ENCODE data around the gene LRRC2.
"Not testable (repeated sequence)": the region's sequence is repeated elsewhere in the genome, so short reads cannot be mapped to it uniquely, and the experiment has no call there.

LRRC2 gene

DNA sequence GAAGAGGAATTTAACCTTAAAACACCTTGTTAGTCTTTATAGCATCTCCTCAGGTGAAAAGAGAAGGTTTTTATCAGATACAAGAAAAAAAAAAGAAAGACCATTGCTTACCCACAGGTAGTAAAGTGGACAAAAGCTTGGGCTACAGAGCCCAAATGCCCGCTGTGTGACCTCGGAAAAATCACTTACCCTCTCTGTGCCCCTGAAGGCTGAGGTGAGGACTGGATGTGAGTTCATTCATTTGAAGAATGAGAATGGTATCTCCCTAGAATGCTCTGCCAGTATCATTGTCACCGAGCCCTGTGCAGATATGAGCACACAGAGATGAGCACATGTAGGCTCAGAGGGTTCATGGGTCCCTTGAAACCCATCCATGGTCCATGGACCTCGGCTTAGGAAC is 28.6 kb upstream of the LRRC2 start:
- in situ Hi-C loops (cut with MboI; ENCODE audit: low pct_unique_long_range_greater_than_20kb, low sequenced_read_pairs, unreplicated experiment), result no loop called here
- TF ChIP-seq, protein P1, sequence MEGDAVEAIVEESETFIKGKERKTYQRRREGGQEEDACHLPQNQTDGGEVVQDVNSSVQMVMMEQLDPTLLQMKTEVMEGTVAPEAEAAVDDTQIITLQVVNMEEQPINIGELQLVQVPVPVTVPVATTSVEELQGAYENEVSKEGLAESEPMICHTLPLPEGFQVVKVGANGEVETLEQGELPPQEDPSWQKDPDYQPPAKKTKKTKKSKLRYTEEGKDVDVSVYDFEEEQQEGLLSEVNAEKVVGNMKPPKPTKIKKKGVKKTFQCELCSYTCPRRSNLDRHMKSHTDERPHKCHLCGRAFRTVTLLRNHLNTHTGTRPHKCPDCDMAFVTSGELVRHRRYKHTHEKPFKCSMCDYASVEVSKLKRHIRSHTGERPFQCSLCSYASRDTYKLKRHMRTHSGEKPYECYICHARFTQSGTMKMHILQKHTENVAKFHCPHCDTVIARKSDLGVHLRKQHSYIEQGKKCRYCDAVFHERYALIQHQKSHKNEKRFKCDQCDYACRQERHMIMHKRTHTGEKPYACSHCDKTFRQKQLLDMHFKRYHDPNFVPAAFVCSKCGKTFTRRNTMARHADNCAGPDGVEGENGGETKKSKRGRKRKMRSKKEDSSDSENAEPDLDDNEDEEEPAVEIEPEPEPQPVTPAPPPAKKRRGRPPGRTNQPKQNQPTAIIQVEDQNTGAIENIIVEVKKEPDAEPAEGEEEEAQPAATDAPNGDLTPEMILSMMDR (IDR thresholded peaks at IDR 0.05; ENCODE audit: extremely low read depth, insufficient read depth, missing control alignments), result no peak

DNA sequence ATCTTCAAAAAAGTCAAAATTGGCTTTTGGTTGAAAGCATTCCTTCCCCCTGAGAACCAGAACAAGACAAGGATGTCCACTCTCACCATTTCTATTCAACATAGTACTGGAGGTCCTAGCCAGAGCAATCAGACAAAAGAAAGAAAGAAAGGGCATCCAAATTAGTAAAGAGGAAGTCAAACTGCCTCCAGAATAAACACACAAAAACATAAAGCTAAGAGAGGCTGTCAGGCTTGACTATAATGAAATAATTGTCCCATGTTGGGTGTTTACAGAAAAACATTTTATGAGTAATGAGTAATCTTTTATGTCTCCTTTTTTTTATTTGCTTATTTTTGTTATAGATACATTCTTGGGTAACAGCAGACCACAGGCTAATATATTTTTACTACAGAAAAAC is 27.9 kb upstream of the LRRC2 start:
- in situ Hi-C loops (cut with MboI; ENCODE audit: low pct_unique_long_range_greater_than_20kb, low sequenced_read_pairs, unreplicated experiment), result no loop called here
- TF ChIP-seq, protein P1 (IDR thresholded peaks at IDR 0.05; ENCODE audit: extremely low read depth, insufficient read depth, missing control alignments), result no peak
- DNase-seq (ENCODE audit: low spot score), result no peak

More for the DNA sequence above, 28.6 kb upstream of the LRRC2 start:
- no peak for DNase-seq (ENCODE audit: low spot score)

DNA sequence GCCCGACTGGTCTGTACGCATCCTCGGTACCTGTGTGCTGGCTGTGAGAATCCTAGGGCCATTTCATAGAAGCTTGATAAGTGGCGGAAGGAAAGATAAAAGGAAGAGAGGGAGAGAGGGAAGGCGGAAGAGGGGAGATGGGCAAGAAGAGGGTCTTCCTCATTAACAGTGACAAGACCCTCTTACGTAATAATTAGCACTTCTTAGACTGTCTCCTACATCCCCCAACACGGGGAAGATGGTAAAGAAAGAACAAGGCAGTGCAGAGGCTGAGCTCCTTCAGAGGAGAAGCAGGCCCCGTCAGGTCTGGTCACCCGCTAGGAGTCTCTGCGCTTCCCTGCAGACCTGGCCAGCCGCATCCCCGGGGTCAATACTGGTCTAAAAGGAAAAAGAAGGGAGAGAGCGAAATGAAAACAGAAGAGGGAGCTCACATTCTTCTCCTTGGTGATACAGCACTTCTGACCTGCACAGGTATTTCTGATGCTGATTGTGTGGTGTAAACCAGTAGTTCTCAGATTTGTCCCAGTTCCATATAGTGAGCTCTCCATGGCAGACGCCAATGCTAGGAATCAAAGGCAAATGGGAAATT is 27.3 kb upstream of the LRRC2 start:
- in situ Hi-C loops (cut with MboI; ENCODE audit: low pct_unique_long_range_greater_than_20kb, low sequenced_read_pairs, unreplicated experiment), result no loop called here
- TF ChIP-seq, protein P1 (IDR thresholded peaks at IDR 0.05; ENCODE audit: extremely low read depth, insufficient read depth, missing control alignments), result no peak
- DNase-seq (ENCODE audit: low spot score), result no peak

DNA sequence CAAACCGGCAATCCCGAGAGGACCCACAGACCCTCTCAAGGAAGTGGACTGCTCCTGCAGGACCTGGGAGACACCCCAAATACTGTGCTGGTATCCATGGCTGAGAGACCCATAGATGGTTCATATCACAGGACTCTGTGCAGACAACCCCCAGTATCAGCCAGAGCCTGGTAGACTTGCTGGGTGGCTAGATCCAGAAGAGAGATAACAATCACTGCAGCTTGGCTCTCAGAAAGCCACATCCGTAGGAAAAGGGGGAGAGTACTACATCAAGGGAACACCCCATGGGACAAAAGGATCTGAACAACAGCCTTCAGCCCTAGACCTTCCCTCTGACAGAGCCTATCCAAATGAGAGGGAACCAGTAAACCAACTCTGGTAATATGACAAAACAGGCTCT is 21.2 kb upstream of the LRRC2 start:
- DNase-seq (ENCODE audit: low spot score); in situ Hi-C loops (cut with MboI; ENCODE audit: low pct_unique_long_range_greater_than_20kb, low sequenced_read_pairs, unreplicated experiment): not testable (repeated sequence)

DNA sequence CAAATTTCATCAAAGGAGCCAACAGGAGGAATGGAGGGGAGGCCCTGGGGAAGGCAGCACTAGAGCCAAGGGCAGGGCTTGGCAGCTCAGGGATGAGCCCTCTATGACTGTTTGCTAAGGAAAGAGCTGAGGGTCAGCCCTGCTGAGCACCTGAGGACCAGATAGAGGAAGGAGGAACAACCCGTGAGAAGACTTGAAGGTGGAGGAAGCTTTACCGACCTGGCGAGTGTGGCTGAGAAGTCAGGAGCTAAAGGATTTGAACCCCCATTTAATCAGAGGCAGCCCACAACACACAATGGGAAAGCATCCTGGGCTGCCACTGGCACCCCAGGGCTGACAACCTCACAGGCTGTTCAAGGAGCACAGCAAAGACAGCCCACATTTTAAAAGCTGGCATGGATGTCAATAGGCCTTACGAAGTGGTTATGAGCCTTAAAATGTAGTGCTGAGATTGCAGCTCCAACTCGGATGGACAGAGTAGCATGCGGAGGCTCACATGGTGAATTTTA is 20.7 kb upstream of the LRRC2 start:
- TF ChIP-seq, protein P1 (IDR thresholded peaks at IDR 0.05; ENCODE audit: extremely low read depth, insufficient read depth, missing control alignments), result no peak
- in situ Hi-C loops (cut with MboI; ENCODE audit: low pct_unique_long_range_greater_than_20kb, low sequenced_read_pairs, unreplicated experiment), result no loop called here
- no peak for DNase-seq (ENCODE audit: low spot score)

DNA sequence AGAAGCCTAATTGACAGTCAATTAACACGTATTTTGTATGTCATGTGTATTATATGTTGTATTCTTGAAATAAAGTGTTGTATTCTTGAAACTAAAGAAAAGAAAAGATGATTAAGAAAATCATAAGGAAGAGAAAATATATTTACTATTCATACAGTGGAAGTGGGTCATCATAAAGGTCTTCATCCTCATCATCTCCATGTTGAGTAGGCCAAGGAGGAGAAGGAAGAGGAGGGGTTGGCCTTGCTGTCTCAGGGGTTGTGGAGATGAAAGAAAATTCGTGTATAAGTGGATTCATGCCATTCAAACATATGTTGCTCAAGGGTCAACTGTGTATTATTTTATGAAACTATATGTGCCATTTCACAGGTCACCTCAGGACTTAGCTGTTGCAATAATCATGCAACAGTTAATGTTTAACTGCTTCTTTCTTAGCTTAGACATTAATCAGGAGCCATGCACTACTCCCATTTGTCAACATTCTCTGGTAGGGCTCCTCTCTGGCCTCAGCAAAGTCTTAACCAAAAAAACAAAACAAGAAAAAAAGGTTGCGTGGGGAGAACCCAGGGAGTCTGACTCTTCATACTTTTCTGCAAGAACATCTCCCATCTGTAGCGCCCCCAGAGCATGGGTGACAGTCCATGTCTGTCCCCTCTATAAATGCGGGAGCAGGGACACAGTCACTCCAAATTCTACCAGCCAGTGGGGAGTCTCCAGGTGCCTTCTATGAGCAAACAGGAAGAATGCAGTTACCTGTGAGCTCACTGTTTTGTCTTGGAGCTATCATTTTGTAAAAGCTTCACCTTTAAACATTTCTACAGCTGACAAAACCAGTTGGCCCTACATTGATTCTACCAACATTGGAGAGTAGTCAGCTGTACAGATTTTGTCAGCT is 19.9 kb upstream of the LRRC2 start:
- no peak for DNase-seq (ENCODE audit: low spot score)
- TF ChIP-seq, protein P1 (IDR thresholded peaks at IDR 0.05; ENCODE audit: extremely low read depth, insufficient read depth, missing control alignments), result no peak
- in situ Hi-C loops (cut with MboI; ENCODE audit: low pct_unique_long_range_greater_than_20kb, low sequenced_read_pairs, unreplicated experiment), result no loop called here
